ENCODE measurements around the gene SMIM38.

SMIM38 gene

DNA sequence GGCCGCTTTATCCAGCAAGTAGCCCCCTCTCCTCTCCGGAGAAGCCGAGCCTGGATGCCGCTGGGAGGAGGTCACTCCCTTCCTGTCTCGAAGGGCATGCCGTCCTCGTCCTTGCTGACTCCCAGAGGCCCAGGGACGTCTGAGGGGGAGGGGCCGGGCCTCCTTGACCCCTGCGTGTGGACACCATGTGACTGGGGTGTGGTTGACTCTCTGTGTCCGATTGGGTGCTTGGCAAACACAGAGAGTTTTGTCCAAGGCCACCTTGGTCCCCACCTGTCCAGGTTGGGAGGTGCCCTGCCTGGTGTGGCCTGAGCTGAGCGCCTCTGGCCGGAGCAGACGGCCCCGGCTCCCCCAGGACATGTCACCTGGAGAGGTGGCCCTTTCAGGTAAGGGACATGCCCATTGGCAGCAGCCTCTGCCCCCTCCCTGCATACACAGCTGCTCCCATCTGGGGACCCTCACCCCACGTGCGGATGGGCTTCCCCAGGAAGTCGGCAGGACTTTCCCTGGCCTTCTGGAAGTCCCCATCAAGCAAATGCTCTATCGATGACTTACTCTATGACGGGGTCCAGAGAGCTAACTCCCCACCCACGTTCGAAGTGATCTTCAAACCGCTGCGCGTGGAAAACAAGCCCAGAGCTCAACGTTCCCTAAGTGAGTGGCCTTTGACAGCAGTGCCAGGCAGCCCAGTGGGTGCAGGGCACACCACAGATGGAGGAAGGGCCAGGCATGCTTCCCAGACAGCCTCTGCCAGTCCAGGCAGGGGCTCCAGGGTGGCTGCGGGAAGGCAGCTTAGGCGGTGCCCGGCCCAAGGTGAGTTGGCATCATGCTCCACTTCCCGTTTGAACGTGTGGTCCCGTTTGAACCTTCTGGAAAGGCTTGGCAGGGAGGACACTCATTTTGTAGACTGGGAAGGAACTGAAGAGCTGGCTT, at the start of gene SMIM38:
Gene SMIM38 (plus strand): TSS at position 634 of the 933 bp plus-strand sequence. CDS start 1,912 bp downstream, outside the sequence.
- DNase-seq: no peak

DNA sequence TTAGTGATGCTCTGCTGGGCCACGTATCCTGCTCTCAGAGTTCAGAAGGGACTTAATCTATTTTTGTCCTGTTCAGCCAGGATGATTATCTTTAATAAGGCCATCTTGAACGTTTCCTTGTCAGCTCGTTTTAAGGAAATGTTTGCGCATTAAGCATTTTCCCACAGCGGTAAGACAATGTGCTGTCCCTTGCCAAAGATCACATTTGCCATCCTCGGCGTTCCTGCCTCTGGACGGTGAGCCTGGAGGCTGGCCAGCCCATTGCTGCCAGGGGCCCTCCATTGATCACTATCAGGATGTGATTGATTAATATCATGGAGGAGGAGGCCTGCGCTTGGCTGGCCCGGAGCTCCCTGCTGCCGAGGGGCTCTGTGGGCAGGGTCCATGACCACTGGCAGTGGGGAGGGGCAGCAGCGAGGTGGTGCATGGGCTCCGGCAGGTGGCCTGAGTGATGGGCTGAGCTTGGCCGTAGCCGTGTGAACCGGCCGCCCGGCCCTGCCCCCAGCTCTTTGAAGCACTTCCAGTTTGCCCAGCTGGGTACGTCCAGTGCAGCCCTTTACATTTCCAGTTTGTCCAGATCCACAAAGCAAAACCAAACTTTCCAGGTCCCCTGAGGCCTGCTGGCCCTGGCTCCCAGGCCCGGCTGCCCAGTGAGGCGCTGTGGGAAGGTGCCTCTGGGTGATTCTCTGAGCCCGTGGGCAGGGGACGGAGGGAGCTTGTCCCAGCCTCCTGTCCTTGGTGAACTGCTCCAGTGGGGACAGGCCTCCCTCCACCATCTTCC, 49.5 kb upstream of the SMIM38 start:
- DNase-seq: no peak

- no peak for DNase-seq
Observed at GRCh38 chr11:69107413-69107812, 48.3 kb upstream of the SMIM38 start.

DNA sequence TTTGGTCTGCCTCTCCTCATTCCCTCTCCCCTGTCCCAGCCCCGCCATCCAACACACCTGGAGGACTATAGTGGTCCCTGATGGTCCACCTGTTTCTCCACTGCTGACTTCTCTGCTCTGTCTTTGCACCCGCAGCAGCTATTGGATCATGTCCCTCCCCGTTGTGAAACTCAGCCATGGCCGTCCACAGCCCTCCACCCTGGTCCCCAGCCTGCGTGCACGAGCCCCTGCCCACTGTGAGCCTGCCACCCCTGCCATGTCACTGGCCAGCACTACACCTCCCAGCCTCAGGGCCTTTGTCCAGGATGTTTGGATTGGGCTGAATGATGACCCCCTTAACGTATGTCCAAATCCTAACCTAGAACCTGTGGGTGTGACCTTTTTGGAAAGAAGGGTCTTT, 47.7 kb upstream of the SMIM38 start:
- no peak for DNase-seq

DNA sequence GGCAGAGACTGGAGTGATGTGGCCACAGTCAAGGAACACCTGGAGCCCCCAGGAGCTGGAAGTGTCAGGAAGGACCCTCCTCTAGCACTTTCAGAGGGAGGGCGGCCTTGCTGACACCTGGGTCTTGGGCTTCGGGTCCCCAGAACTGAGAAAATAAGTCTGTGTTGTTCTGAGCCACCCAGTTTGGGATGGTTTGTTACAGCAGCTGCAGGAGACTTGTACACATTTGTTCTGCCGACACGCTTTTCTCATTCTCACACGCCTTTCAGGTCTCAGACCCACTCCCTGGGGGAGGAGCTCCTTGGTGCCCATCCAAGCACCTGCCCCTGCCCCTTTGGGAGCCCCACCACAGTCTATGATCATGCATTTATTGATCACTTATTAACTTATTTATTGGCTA, 47.2 kb upstream of the SMIM38 start:
- no peak for DNase-seq

GRCh38 chr11:69109101-69109500, 46.6 kb upstream of the SMIM38 start:
- DNase-seq: no peak

DNA sequence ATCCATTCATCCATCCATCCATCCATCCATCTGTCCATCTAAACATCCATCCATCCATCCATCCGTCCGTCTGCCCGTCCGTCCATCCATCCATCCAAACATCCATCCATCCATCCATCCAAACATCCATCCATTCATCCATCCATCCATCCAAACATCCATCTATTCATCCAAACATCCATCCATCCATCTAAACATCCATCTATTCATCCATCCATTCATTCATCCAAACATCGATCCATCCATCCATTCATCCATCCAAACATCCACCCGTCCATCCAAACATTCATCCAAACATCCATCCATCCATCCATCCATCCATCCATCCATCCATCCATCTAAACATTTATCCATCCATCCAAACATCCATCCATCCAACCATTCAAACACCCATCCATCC, 45.3 kb upstream of the SMIM38 start:
- no peak for DNase-seq

DNA sequence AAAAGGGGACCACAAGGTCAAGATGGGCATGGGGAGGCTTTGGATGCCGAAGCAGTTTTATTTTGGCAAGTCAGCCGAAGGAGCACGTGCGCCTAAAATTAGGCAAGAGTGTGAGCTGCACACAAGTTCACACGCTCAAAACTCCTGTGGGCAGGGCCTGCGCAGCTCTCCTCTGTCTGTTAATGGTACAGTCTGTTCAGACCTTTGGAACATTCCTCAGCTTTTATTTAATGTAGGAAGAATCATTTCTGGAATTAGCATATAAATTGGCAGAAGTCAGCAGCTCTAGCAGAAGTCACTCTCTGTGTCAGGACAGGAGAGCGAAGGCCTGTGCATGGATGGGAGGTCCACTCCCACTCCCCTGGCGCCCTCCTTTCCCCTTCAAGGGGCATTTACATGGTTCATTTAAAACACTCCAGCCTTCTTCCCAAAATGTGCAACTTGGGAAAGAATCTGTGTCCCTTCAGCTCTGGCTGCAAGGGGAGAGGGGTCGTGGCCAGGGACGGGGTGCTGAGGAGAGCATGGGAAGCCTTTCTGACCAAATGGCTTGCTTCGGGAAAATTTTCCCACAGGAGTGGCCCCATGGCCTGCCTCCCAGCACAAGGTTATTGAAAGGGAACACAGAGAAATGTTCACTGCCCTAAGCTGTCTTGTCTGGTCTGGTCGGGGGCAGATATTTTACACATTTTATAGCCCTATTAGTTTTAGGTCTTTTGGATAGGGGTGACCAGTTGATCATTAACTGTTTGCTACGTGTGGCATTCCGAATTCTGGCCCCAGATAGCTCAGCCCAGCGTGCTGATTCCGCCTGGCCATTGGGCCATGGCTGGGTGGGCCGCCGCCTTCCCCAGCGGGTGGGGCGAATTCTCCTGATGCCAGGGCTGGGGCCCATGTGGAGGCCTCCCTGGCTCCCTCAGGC, 43.9 kb upstream of the SMIM38 start:
- no peak for DNase-seq

GRCh38 chr11:69113226-69113625, 42.5 kb upstream of the SMIM38 start:
- DNase-seq: no peak

- DNase-seq: no peak
Observed at GRCh38 chr11:69113646-69114340, 41.9 kb upstream of the SMIM38 start.

GRCh38 chr11:69114362-69114761, 41.4 kb upstream of the SMIM38 start:
- DNase-seq: no peak

GRCh38 chr11:69114811-69115523, 40.8 kb upstream of the SMIM38 start:
- DNase-seq: no peak

GRCh38 chr11:69115586-69116560, 39.9 kb upstream of the SMIM38 start:
- DNase-seq: no peak

DNA sequence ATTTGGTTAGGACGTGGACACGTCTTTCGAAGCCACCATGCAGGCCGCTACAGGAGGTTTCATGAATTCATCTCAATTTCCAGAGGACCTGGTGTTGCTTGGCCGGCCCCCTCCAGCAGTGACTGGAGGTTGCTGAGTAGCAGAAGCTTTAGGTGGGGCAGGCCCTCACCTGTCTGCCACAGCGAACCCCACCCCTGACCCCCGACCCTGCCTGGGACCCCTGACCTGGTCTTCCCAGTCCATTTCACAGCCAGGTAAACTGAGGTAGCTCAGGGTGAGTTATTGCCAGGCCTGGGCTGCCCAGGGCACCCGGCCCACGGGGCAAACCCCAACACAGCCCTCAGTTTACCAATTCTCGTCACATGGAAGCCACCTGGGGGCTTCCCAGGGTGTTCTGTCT, 39.1 kb upstream of the SMIM38 start:
- no peak for DNase-seq

- DNase-seq: no peak
Observed at GRCh38 chr11:69119190-69119589, 36.5 kb upstream of the SMIM38 start.

GRCh38 chr11:69120096-69120875, 35.4 kb upstream of the SMIM38 start:
- DNase-seq: no peak

GRCh38 chr11:69121021-69121420, 34.7 kb upstream of the SMIM38 start:
- no peak for DNase-seq

GRCh38 chr11:69121621-69122325, 34.0 kb upstream of the SMIM38 start:
- no peak for DNase-seq

DNA sequence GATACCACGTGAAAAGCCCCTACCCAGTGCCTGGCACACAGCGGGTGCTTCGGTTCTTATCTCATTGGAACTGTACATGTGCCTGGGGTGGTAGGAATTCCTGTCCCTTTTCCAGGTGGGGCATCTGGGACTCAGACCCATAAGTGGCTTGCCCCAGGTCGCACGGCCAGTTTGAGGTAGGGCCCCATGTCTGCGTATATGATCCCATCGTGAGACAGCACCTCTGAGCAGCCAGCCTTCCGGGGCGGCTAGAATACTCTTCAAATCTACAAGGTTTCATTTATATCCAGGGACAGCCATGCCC, 33.5 kb upstream of the SMIM38 start:
- DNase-seq: no peak

Measured in activated naive CD4-positive, alpha-beta T cell (primary cell).